Peyer's patch (tissue), 4 donors: ENCODE measurements around the gene LRRC28. TPM values are rescaled to one million over a fixed set of nuclear protein-coding genes. Genes with fewer than 3 reads are reported as not detected.

ENCODE experiments used
- DNase-seq, 3 donors: peaks; one replicate each; pipeline ENCODE4 v3.0.0-alpha.2; 2017 to 2019
- H3K27ac ChIP-seq, 4 donors: fragments of 200-600 bp; sonication (generic); one replicate each; pipeline ENCODE4 v1.5.1; 2016 to 2019
- H3K27me3 ChIP-seq, 2 donors: fragments of 200-600 bp; sonication (generic); one replicate each; pipeline ENCODE4 v1.5.1; 2019
- H3K36me3 ChIP-seq, 3 donors: fragments of 200-600 bp; sonication (generic); one replicate each; pipeline ENCODE4 v1.5.1; 2016 to 2019
- H3K4me1 ChIP-seq, 4 donors: fragments of 200-600 bp; sonication (generic); one replicate each; pipeline ENCODE4 v1.5.1; 2016 to 2019
- H3K4me3 ChIP-seq, 4 donors: fragments of 200-600 bp; sonication (generic); 1 replicate in 3 of 4; 2 replicates in 1 of 4; pipeline ENCODE4 v1.5.1; 2016 to 2019; ENCODE audit warnings: mild to moderate bottlenecking in 1 of 4
- H3K9me3 ChIP-seq, 4 donors: fragments of 200-600 bp; sonication (generic); one replicate each; pipeline ENCODE4 v1.5.1; 2016 to 2019; ENCODE audit warnings: mild to moderate bottlenecking in 1 of 4
- CTCF ChIP-seq, 6 experiments: fragments of 450-650 bp in 4 of 6; fragments of 200-600 bp in 2 of 6; sonication (generic) in 1 of 6; IDR thresholded peaks; one replicate each; pipeline ENCODE4 v1.5.1; 2017 to 2019; ENCODE audit warnings: antibody characterized with exemption in 6 of 6, mild to moderate bottlenecking in 3 of 6, moderate library complexity in 1 of 6
- POLR2A ChIP-seq, 2 donors: fragments of 450-650 bp; IDR thresholded peaks; one replicate each; pipeline ENCODE4 v1.5.1; 2017; ENCODE audit warnings: antibody characterized with exemption in 2 of 2, mild to moderate bottlenecking in 2 of 2, moderate library complexity in 2 of 2
- total RNA-seq, 4 donors: library from RNA; depleted of rRNA; stranded (reverse); fragments of >200 nt; gene quantifications; one replicate each; pipeline ENCODE4 v1.1.0, GENCODE V29; 2016

LRRC28 gene
- total RNA-seq, 4 donors from 2014 or later = 62.7 to 197 (median 157) TPM

GRCh38 chr15:99291643-99292042 is 40.4 kb downstream of the LRRC28 start:
- Histone ChIP-seq H3K36me3 (peaks cover 0 to 14% (median 0%) of the 10 kb centered on the region in 3 donors), H3K27ac (no peak overlapping the region)
- TF ChIP-seq POLR2A (IDR thresholded peaks at IDR 0.05) (no peak), CTCF (IDR thresholded peaks at IDR 0.05) (no peak)

GRCh38 chr15:99295840-99296239 is 44.6 kb downstream of the LRRC28 start:
- Histone ChIP-seq H3K4me3 (no peak overlapping the region), H3K27me3 (no peaks in the 10 kb centered on the region), H3K36me3 (peaks cover 0 to 9% (median 0%) of the 10 kb centered on the region in 3 donors), H3K9me3 (no peaks in the 10 kb centered on the region), H3K27ac (no peak overlapping the region), H3K4me1 (no peaks in the 10 kb centered on the region)
- TF ChIP-seq CTCF (IDR thresholded peaks at IDR 0.05) (no peak), POLR2A (IDR thresholded peaks at IDR 0.05) (no peak)
- DNase-seq = no peak

More at GRCh38 chr15:99291643-99292042, 40.4 kb downstream of the LRRC28 start:
- no peak for DNase-seq
- Histone ChIP-seq H3K4me3 (no peak overlapping the region), H3K27me3 (no peaks in the 10 kb centered on the region), H3K9me3 (no peaks in the 10 kb centered on the region), H3K4me1 (no peaks in the 10 kb centered on the region)

- H3K9me3 ChIP-seq = no peaks in the 10 kb centered on the region
- TF ChIP-seq CTCF (IDR thresholded peaks at IDR 0.05) (no peak), POLR2A (IDR thresholded peaks at IDR 0.05) (no peak)
- H3K4me1 ChIP-seq = no peaks in the 10 kb centered on the region
- H3K27me3 ChIP-seq = no peaks in the 10 kb centered on the region
- peaks cover 0 to 9% (median 0%) of the 10 kb centered on the region in 3 donors for H3K36me3 ChIP-seq
- no peak overlapping the region for H3K27ac ChIP-seq
- H3K4me3 ChIP-seq = no peak overlapping the region
- no peak for DNase-seq
These were observed 45.1 kb downstream of the LRRC28 start for GRCh38 chr15:99296386-99296785.

GRCh38 chr15:99303907-99304306 is 52.6 kb downstream of the LRRC28 start:
- H3K36me3 ChIP-seq = no peaks in the 10 kb centered on the region
- H3K27ac ChIP-seq = no peak overlapping the region
- DNase-seq = no peak
- H3K4me3 ChIP-seq = no peak overlapping the region
- no peaks in the 10 kb centered on the region for H3K27me3 ChIP-seq
- H3K9me3 ChIP-seq = no peaks in the 10 kb centered on the region
- TF ChIP-seq CTCF (IDR thresholded peaks at IDR 0.05) (no peak), POLR2A (IDR thresholded peaks at IDR 0.05) (no peak)
- H3K4me1 ChIP-seq = no peaks in the 10 kb centered on the region

GRCh38 chr15:99305761-99306505 is 54.7 kb downstream of the LRRC28 start:
- Histone ChIP-seq H3K27ac (no peak overlapping the region), H3K36me3 (no peaks in the 10 kb centered on the region), H3K4me3 (no peak overlapping the region), H3K27me3 (no peaks in the 10 kb centered on the region), H3K4me1 (no peaks in the 10 kb centered on the region), H3K9me3 (no peaks in the 10 kb centered on the region)
- TF ChIP-seq CTCF (IDR thresholded peaks at IDR 0.05) (no peak), POLR2A (IDR thresholded peaks at IDR 0.05) (no peak)
- no peak for DNase-seq
